ENCODE results near the gene TRIM41. TPM values are rescaled to one million over a fixed set of nuclear protein-coding genes. Genes with fewer than 3 reads are reported as not detected.

TRIM41 gene
- total and polyA plus RNA-seq, 2 of the 13 experiments (the other 11 are each of a cell fraction or from before 2014, with no cell fraction given): 10.2 to 16.7 TPM

- no peak for TF ChIP-seq REXO4 (CRISPR knock-in tag; IDR thresholded peaks at IDR 0.05; ENCODE audit: borderline replicate concordance)
- TF ChIP-seq ZNF484 (CRISPR knock-in tag; IDR thresholded peaks at IDR 0.05; ENCODE audit: borderline replicate concordance, low read depth): no peak
- no peak for TF ChIP-seq ZNF672 (CRISPR knock-in tag; IDR thresholded peaks at IDR 0.05)
- TF ChIP-seq, protein P1, sequence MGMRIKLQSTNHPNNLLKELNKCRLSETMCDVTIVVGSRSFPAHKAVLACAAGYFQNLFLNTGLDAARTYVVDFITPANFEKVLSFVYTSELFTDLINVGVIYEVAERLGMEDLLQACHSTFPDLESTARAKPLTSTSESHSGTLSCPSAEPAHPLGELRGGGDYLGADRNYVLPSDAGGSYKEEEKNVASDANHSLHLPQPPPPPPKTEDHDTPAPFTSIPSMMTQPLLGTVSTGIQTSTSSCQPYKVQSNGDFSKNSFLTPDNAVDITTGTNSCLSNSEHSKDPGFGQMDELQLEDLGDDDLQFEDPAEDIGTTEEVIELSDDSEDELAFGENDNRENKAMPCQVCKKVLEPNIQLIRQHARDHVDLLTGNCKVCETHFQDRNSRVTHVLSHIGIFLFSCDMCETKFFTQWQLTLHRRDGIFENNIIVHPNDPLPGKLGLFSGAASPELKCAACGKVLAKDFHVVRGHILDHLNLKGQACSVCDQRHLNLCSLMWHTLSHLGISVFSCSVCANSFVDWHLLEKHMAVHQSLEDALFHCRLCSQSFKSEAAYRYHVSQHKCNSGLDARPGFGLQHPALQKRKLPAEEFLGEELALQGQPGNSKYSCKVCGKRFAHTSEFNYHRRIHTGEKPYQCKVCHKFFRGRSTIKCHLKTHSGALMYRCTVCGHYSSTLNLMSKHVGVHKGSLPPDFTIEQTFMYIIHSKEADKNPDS (CRISPR knock-in tag; IDR thresholded peaks at IDR 0.05): peak; percentile 63; the same call in 1 of the 2 replicates
- TF ChIP-seq FOSL2 (CRISPR knock-in tag; IDR thresholded peaks at IDR 0.05): peak; percentile 19
- TF ChIP-seq, protein P2, sequence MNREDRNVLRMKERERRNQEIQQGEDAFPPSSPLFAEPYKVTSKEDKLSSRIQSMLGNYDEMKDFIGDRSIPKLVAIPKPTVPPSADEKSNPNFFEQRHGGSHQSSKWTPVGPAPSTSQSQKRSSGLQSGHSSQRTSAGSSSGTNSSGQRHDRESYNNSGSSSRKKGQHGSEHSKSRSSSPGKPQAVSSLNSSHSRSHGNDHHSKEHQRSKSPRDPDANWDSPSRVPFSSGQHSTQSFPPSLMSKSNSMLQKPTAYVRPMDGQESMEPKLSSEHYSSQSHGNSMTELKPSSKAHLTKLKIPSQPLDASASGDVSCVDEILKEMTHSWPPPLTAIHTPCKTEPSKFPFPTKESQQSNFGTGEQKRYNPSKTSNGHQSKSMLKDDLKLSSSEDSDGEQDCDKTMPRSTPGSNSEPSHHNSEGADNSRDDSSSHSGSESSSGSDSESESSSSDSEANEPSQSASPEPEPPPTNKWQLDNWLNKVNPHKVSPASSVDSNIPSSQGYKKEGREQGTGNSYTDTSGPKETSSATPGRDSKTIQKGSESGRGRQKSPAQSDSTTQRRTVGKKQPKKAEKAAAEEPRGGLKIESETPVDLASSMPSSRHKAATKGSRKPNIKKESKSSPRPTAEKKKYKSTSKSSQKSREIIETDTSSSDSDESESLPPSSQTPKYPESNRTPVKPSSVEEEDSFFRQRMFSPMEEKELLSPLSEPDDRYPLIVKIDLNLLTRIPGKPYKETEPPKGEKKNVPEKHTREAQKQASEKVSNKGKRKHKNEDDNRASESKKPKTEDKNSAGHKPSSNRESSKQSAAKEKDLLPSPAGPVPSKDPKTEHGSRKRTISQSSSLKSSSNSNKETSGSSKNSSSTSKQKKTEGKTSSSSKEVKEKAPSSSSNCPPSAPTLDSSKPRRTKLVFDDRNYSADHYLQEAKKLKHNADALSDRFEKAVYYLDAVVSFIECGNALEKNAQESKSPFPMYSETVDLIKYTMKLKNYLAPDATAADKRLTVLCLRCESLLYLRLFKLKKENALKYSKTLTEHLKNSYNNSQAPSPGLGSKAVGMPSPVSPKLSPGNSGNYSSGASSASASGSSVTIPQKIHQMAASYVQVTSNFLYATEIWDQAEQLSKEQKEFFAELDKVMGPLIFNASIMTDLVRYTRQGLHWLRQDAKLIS (CRISPR knock-in tag; IDR thresholded peaks at IDR 0.05): 0 out of 2 replicates have a peak, but pooled peaks have one; percentile 81
- TF ChIP-seq PAX8 (CRISPR knock-in tag; IDR thresholded peaks at IDR 0.05; ENCODE audit: borderline replicate concordance): no peak; the same call in 1 of the 2 replicates
- TF ChIP-seq, protein P3, sequence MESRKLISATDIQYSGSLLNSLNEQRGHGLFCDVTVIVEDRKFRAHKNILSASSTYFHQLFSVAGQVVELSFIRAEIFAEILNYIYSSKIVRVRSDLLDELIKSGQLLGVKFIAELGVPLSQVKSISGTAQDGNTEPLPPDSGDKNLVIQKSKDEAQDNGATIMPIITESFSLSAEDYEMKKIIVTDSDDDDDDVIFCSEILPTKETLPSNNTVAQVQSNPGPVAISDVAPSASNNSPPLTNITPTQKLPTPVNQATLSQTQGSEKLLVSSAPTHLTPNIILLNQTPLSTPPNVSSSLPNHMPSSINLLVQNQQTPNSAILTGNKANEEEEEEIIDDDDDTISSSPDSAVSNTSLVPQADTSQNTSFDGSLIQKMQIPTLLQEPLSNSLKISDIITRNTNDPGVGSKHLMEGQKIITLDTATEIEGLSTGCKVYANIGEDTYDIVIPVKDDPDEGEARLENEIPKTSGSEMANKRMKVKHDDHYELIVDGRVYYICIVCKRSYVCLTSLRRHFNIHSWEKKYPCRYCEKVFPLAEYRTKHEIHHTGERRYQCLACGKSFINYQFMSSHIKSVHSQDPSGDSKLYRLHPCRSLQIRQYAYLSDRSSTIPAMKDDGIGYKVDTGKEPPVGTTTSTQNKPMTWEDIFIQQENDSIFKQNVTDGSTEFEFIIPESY (CRISPR knock-in tag; IDR thresholded peaks at IDR 0.05): no peak
- TF ChIP-seq MIER3 (CRISPR knock-in tag; IDR thresholded peaks at IDR 0.05; ENCODE audit: borderline replicate concordance): no peak
- no peak for TF ChIP-seq ZNF713 (CRISPR knock-in tag; IDR thresholded peaks at IDR 0.05)
- TF ChIP-seq PTBP1 (IDR thresholded peaks at IDR 0.05; ENCODE audit: low read depth, low read length, poor library complexity, severe bottlenecking): no peak
- TF ChIP-seq ZBED4 (CRISPR knock-in tag; IDR thresholded peaks at IDR 0.05; ENCODE audit: borderline replicate concordance): peak; percentile 56; the same call in 1 of the 2 replicates
- TF ChIP-seq PATZ1 (CRISPR knock-in tag; IDR thresholded peaks at IDR 0.05): peak; percentile 35
Measured at GRCh38 chr5:181243564-181244343, 20.7 kb downstream of the TRIM41 start, which contains the start of gene RACK1 (continued).
